PC-9 (cell line): ENCODE measurements around the gene SLCO4C1. TPM values are rescaled to one million over a fixed set of nuclear protein-coding genes. Genes with fewer than 3 reads are reported as not detected.

ENCODE experiments used
- BruUV-seq: library from RNA; stranded (reverse); fragments of 400-500 nt; replicated peaks from 2 replicates; lab custom pipeline; 2021; lab: Mats Ljungman, UMichigan
- CTCF ChIA-PET: fragments of 300-600 bp; sonication (Branson Sonifier 250); formaldehyde crosslinking; loops from one replicate; lab custom pipeline; 2022; ENCODE audit warnings: antibody characterized with exemption; lab: Charles Lee
- POLR2A ChIA-PET: fragments of 300-600 bp; sonication (Branson Sonifier 250); formaldehyde crosslinking; loops from one replicate; lab custom pipeline; 2022; ENCODE audit warnings: antibody characterized with exemption; ENCODE audit not compliant: unreplicated experiment; lab: Charles Lee
- DNase-seq, 2 experiments: peaks; one replicate each; pipeline versions ENCODE4 v3.0.0 to v3.0.0-alpha.2; 2015 to 2022; ENCODE audit warnings: mixed read lengths in 1 of 2
- H2AFZ ChIP-seq: fragments of 200-600 bp; sonication (generic); 2 replicates; pipeline ENCODE4 v1.8.1; 2017; ENCODE audit warnings: antibody characterized with exemption
- H3F3A ChIP-seq: fragments of 200-600 bp; sonication (generic); 2 replicates; pipeline ENCODE4 v1.8.1; 2017; ENCODE audit warnings: antibody characterized with exemption, mild to moderate bottlenecking, low read depth; ENCODE audit not compliant: insufficient read depth
- H3K27ac ChIP-seq: fragments of 200-600 bp; sonication (generic); 2 replicates; pipeline ENCODE4 v1.6.1; 2016; ENCODE audit warnings: mixed run types
- H3K27me3 ChIP-seq: fragments of 200-600 bp; sonication (generic); 2 replicates; pipeline ENCODE4 v1.6.1; 2016; ENCODE audit warnings: low read depth, mixed run types; ENCODE audit not compliant: insufficient read depth
- H3K36me3 ChIP-seq: fragments of 200-600 bp; sonication (generic); 2 replicates; pipeline ENCODE4 v1.6.1; 2016; ENCODE audit warnings: low read depth, mixed run types
- H3K4me1 ChIP-seq: fragments of 200-600 bp; sonication (generic); replicated peaks from 2 replicates; pipeline ENCODE4 v1.6.1; 2016; ENCODE audit warnings: mixed run types; ENCODE audit not compliant: insufficient read depth
- H3K4me2 ChIP-seq: fragments of 200-600 bp; sonication (generic); 2 replicates; pipeline ENCODE4 v1.6.1; 2017; ENCODE audit warnings: mixed run types
- H3K4me3 ChIP-seq: fragments of 200-600 bp; sonication (generic); 2 replicates; pipeline ENCODE4 v1.6.1; 2016; ENCODE audit warnings: mixed run types
- H3K79me2 ChIP-seq: fragments of 200-600 bp; sonication (generic); 2 replicates; pipeline ENCODE4 v1.6.1; 2017; ENCODE audit warnings: low read depth, mixed run types
- H3K9me2 ChIP-seq: fragments of 200-600 bp; sonication (generic); 2 replicates; pipeline ENCODE4 v1.8.1; 2017; ENCODE audit warnings: mild to moderate bottlenecking; ENCODE audit not compliant: insufficient read depth
- H3K9me3 ChIP-seq: fragments of 200-600 bp; sonication (generic); 2 replicates; pipeline ENCODE4 v1.8.1; 2016; ENCODE audit warnings: low read depth; ENCODE audit not compliant: insufficient read depth
- H4K20me1 ChIP-seq: fragments of 200-600 bp; sonication (generic); 2 replicates; pipeline ENCODE4 v1.8.1; 2017; ENCODE audit not compliant: insufficient read depth
- EZH2 ChIP-seq: fragments of 200-600 bp; sonication (generic); IDR thresholded peaks from 2 replicates; pipeline ENCODE4 v1.8.0; 2017; ENCODE audit warnings: antibody characterized with exemption, low read depth
- intact Hi-C: fragments of 100-400 bp; cut with micrococcal nuclease; formaldehyde crosslinking; loops from one replicate; pipeline ENCODE4 v1.10.0; 2022; ENCODE audit not compliant: unreplicated experiment
- total RNA-seq: library from RNA; stranded (reverse); gene quantifications from 2 replicates; pipeline ENCODE4 v1.2.3, GENCODE V29; 2021
- TF ChIP-seq, protein P1 (sequence below): fragments of 200-600 bp; sonication (generic); conservative IDR thresholded peaks from 2 replicates; pipeline ENCODE4 v1.6.1; 2017; ENCODE audit warnings: mixed run types, antibody characterized with exemption, mild to moderate bottlenecking, moderate library complexity

SLCO4C1 gene
- total RNA-seq, 1 experiment from 2014 or later = 2.5 TPM

DNA sequence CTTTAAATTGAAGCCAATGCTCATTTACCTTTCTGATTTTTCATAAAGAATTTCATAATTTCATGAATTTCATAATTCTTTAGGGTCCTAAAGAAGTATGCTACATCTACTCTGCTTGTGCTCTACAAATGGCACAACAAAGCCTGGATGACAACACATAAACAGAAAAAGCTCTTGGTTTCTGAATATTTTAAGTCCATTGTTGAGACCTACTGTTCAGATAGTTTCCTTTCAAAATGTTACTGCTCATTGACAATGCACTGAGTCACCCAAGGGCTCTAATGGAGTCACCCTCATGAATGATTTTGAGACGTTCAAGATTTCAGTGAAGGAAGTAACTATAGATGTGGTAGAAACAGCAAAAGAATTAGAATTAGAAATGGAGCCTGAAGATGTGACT is 74.1 kb downstream of the SLCO4C1 start:
- no peaks in the 10 kb centered on the region for H3K27me3 ChIP-seq
- H2AFZ ChIP-seq = no peak overlapping the region
- ChIA-PET CTCF (no interaction called here), POLR2A (no interaction called here)
- no peak for TF ChIP-seq EZH2
- no peak for DNase-seq
- no peaks in the 10 kb centered on the region for H3K79me2 ChIP-seq
- no peaks in the 10 kb centered on the region for H3K9me3 ChIP-seq
- H3K4me1 ChIP-seq = no peaks in the 10 kb centered on the region
- H3K36me3 ChIP-seq = no peaks in the 10 kb centered on the region
- H3K4me3 ChIP-seq = no peak overlapping the region
- no peaks in the 10 kb centered on the region for H3F3A ChIP-seq
- H4K20me1 ChIP-seq = no peaks in the 10 kb centered on the region
- no peaks in the 10 kb centered on the region for H3K9me2 ChIP-seq
- no peak overlapping the region for H3K4me2 ChIP-seq
- H3K27ac ChIP-seq = no peak overlapping the region
- no TSS peak for BruUV-seq
- intact Hi-C loops = loop anchor here (5.0 kb wide), 1 partner anchor 280 kb away; no protein-coding TSS in a partner anchor

DNA sequence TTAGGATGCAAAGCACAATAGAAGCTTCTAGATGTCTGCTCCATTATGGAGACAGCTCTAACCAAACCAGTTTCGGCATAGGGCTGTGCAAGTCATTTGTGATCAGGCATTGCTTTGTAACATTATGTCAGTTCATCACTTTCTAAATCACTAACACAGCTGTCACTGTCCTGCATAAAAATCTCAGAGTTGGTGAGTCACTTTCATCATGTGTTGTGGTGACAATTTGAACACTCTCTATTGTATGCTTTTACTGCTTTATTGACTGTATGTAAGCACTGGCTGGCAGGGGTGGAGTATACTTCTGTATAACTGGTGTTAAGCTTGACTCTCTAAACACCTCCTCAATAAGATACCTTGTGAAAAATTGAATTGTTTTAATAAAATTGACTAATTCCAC is 77.9 kb downstream of the SLCO4C1 start:
- TF ChIP-seq, protein P1, sequence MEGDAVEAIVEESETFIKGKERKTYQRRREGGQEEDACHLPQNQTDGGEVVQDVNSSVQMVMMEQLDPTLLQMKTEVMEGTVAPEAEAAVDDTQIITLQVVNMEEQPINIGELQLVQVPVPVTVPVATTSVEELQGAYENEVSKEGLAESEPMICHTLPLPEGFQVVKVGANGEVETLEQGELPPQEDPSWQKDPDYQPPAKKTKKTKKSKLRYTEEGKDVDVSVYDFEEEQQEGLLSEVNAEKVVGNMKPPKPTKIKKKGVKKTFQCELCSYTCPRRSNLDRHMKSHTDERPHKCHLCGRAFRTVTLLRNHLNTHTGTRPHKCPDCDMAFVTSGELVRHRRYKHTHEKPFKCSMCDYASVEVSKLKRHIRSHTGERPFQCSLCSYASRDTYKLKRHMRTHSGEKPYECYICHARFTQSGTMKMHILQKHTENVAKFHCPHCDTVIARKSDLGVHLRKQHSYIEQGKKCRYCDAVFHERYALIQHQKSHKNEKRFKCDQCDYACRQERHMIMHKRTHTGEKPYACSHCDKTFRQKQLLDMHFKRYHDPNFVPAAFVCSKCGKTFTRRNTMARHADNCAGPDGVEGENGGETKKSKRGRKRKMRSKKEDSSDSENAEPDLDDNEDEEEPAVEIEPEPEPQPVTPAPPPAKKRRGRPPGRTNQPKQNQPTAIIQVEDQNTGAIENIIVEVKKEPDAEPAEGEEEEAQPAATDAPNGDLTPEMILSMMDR = no peak
- TF ChIP-seq EZH2 = no peak
- BruUV-seq = no TSS peak
- H2AFZ ChIP-seq = no peak overlapping the region
- H3F3A ChIP-seq = no peaks in the 10 kb centered on the region
- H3K4me1 ChIP-seq = no peaks in the 10 kb centered on the region
- DNase-seq = no peak
- CTCF ChIA-PET = no interaction called here
- no peaks in the 10 kb centered on the region for H3K9me2 ChIP-seq
- no peak overlapping the region for H3K4me2 ChIP-seq
- H4K20me1 ChIP-seq = no peaks in the 10 kb centered on the region
- no peak overlapping the region for H3K4me3 ChIP-seq
- no peaks in the 10 kb centered on the region for H3K36me3 ChIP-seq
- POLR2A ChIA-PET = no interaction called here
- no peak overlapping the region for H3K27ac ChIP-seq
- intact Hi-C loops = no loop called here
- no peaks in the 10 kb centered on the region for H3K79me2 ChIP-seq
- H3K27me3 ChIP-seq = no peaks in the 10 kb centered on the region
- H3K9me3 ChIP-seq = no peaks in the 10 kb centered on the region

DNA sequence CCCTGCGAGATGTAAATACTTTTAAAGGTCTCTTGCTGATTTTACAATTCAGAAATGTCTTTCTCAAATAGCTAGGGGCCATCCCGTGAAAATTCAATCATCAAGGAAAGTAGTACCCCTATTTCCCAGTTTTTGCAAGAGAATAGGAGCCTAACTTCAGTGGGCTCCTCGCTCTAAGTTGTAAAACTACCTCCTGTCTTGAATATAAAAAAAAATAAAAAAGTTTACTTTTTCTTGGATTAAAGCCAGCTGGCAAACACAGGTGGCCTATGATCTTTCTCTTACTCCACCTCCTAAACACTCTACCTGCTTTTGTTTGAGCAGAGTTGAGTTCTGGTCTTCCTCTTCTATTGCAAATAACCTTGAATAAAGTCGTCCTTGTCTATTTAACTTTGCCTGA is 79.4 kb downstream of the SLCO4C1 start:
- no peaks in the 10 kb centered on the region for H3K27me3 ChIP-seq
- no peaks in the 10 kb centered on the region for H4K20me1 ChIP-seq
- no peaks in the 10 kb centered on the region for H3K4me1 ChIP-seq
- ChIA-PET POLR2A (no interaction called here), CTCF (no interaction called here)
- no peaks in the 10 kb centered on the region for H3F3A ChIP-seq
- no peak for DNase-seq
- H2AFZ ChIP-seq = no peak overlapping the region
- H3K36me3 ChIP-seq = no peaks in the 10 kb centered on the region
- no peaks in the 10 kb centered on the region for H3K9me3 ChIP-seq
- TF ChIP-seq, protein P1 = no peak
- no peak for TF ChIP-seq EZH2
- no peak overlapping the region for H3K4me2 ChIP-seq
- no peaks in the 10 kb centered on the region for H3K79me2 ChIP-seq
- no peak overlapping the region for H3K4me3 ChIP-seq
- no peaks in the 10 kb centered on the region for H3K9me2 ChIP-seq
- no peak overlapping the region for H3K27ac ChIP-seq
- no TSS peak for BruUV-seq
- intact Hi-C loops = no loop called here

DNA sequence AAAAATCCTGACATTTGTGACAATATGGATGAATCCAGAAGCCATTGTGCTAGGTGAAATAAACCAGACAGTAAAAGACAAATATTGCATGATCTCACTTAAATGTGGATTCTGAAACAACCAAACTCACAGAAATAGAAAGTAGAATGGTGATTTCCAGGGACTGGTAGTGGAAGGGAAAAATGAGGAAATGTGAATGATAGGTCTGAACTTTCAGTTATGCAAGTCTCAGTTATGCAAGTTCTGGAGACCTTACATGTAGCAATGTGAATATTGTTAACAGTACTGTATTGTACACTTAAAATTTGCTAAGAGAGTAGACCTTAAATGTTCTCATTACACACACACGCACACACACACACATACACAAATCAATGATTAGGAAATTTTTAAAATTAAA is 84.9 kb downstream of the SLCO4C1 start:
- no peak overlapping the region for H2AFZ ChIP-seq
- H3K27me3 ChIP-seq = no peaks in the 10 kb centered on the region
- no peaks in the 10 kb centered on the region for H4K20me1 ChIP-seq
- H3K36me3 ChIP-seq = no peaks in the 10 kb centered on the region
- TF ChIP-seq, protein P1 = no peak
- no peak for TF ChIP-seq EZH2
- H3K4me3 ChIP-seq = no peak overlapping the region
- H3K79me2 ChIP-seq = no peaks in the 10 kb centered on the region
- H3K9me3 ChIP-seq = no peaks in the 10 kb centered on the region
- ChIA-PET POLR2A (no interaction called here), CTCF (no interaction called here)
- BruUV-seq = no TSS peak
- H3K9me2 ChIP-seq = no peaks in the 10 kb centered on the region
- no peak overlapping the region for H3K4me2 ChIP-seq
- no peaks in the 10 kb centered on the region for H3F3A ChIP-seq
- no peaks in the 10 kb centered on the region for H3K4me1 ChIP-seq
- DNase-seq = no peak
- no peak overlapping the region for H3K27ac ChIP-seq
- intact Hi-C loops = no loop called here
